ENCODE data around the gene COG5.

Gene COG5

GRCh38 chr7:107332488-107333269, 231.0 kb downstream of the COG5 start:
- no peak for DNase-seq (ENCODE audit: low read depth, low spot score)

- no peak for DNase-seq (ENCODE audit: low read depth, low spot score)
These were observed 233.2 kb downstream of the COG5 start for GRCh38 chr7:107330478-107330877.

- no peak for DNase-seq (ENCODE audit: low read depth, low spot score)
These were observed 235.6 kb downstream of the COG5 start for GRCh38 chr7:107327986-107328569.

GRCh38 chr7:107326061-107326460, 237.7 kb downstream of the COG5 start:
- no peak for DNase-seq (ENCODE audit: low read depth, low spot score)

- no peak for DNase-seq (ENCODE audit: low read depth, low spot score)
These were observed 241.7 kb downstream of the COG5 start for GRCh38 chr7:107322015-107322414.

- DNase-seq (ENCODE audit: low read depth, low spot score): no peak
These were observed 242.1 kb downstream of the COG5 start for GRCh38 chr7:107321611-107322010.

- no peak for DNase-seq (ENCODE audit: low read depth, low spot score)
These were observed 243.9 kb downstream of the COG5 start for GRCh38 chr7:107319724-107320228.

- no peak for DNase-seq (ENCODE audit: low read depth, low spot score)
These were observed 245.1 kb downstream of the COG5 start for GRCh38 chr7:107318523-107319160.

- DNase-seq (ENCODE audit: low read depth, low spot score): no peak
These were observed 248.0 kb downstream of the COG5 start for GRCh38 chr7:107315716-107316220.

GRCh38 chr7:107313355-107313754, 250.4 kb downstream of the COG5 start:
- no peak for DNase-seq (ENCODE audit: low read depth, low spot score)

- no peak for DNase-seq (ENCODE audit: low read depth, low spot score)
These were observed 251.3 kb downstream of the COG5 start for GRCh38 chr7:107312418-107312817.

- no peak for DNase-seq (ENCODE audit: low read depth, low spot score)
These were observed 254.4 kb downstream of the COG5 start for GRCh38 chr7:107309296-107309695.

- no peak for DNase-seq (ENCODE audit: low read depth, low spot score)
These were observed 259.1 kb downstream of the COG5 start for GRCh38 chr7:107304636-107305035.

GRCh38 chr7:107304063-107304462, 259.7 kb downstream of the COG5 start:
- no peak for DNase-seq (ENCODE audit: low read depth, low spot score)

GRCh38 chr7:107302250-107302847, 261.4 kb downstream of the COG5 start:
- no peak for DNase-seq (ENCODE audit: low read depth, low spot score)

GRCh38 chr7:107294182-107294581, 269.5 kb downstream of the COG5 start:
- DNase-seq (ENCODE audit: low read depth, low spot score): no peak

- no peak for DNase-seq (ENCODE audit: low read depth, low spot score)
These were observed 271.1 kb downstream of the COG5 start for GRCh38 chr7:107292591-107292990.

- DNase-seq (ENCODE audit: low read depth, low spot score): no peak
These were observed 272.3 kb downstream of the COG5 start for GRCh38 chr7:107291434-107291833.

GRCh38 chr7:107286751-107287621, 276.7 kb downstream of the COG5 start:
- no peak for DNase-seq (ENCODE audit: low read depth, low spot score)

GRCh38 chr7:107284911-107285479, 278.7 kb downstream of the COG5 start:
- DNase-seq (ENCODE audit: low read depth, low spot score): no peak

GRCh38 chr7:107277331-107277730, 286.4 kb downstream of the COG5 start:
- no peak for DNase-seq (ENCODE audit: low read depth, low spot score)
